Stomach (tissue), 9 donors: ENCODE data around the gene PLEKHG3. TPM values are rescaled to one million over a fixed set of nuclear protein-coding genes. Genes with fewer than 3 reads are reported as not detected.

Source experiments
- DNase-seq, 2 donors: peaks; one replicate each; pipeline versions ENCODE4 v3.0.0 to v3.0.0-alpha.2; 2013 to 2019
- H3K27ac ChIP-seq, 5 donors: fragments of 200-600 bp in 4 of 5; sonication (generic) in 4 of 5; one replicate each; pipeline ENCODE4 v1.5.1; 2013 to 2019; ENCODE audit warnings: mild to moderate bottlenecking in 1 of 5, moderate library complexity in 1 of 5
- H3K27me3 ChIP-seq, 3 donors: fragments of 200-600 bp; sonication (generic); one replicate each; pipeline ENCODE4 v1.5.1; 2017 to 2019; ENCODE audit warnings: mixed run types in 1 of 3
- H3K36me3 ChIP-seq, 4 donors: fragments of 200-600 bp; sonication (generic); 1 replicate in 3 of 4; 2 replicates in 1 of 4; pipeline ENCODE4 v1.5.1; 2016 to 2019
- H3K4me1 ChIP-seq, 4 donors: fragments of 200-600 bp; sonication (generic); one replicate each; pipeline ENCODE4 v1.5.1; 2016 to 2019
- H3K4me3 ChIP-seq, 4 donors: fragments of 200-600 bp; sonication (generic) in 3 of 4; one replicate each; pipeline ENCODE4 v1.5.1; 2016 to 2019; ENCODE audit warnings: mild to moderate bottlenecking in 1 of 4
- H3K9me3 ChIP-seq, 4 donors: fragments of 200-600 bp; sonication (generic); one replicate each; pipeline ENCODE4 v1.5.1; 2016 to 2019
- CTCF ChIP-seq, 7 experiments: fragments of 450-650 bp in 4 of 7; fragments of 200-600 bp in 3 of 7; sonication (generic) in 3 of 7; IDR thresholded peaks; one replicate each; pipeline ENCODE4 v1.5.1; 2016 to 2019; ENCODE audit warnings: antibody characterized with exemption in 7 of 7, control low read depth in 2 of 7, mild to moderate bottlenecking in 1 of 7
- EP300 ChIP-seq: sonication (generic); formaldehyde crosslinking; IDR thresholded peaks from one replicate; pipeline ENCODE4 v1.6.1; 2017; ENCODE audit warnings: antibody characterized with exemption
- POLR2A ChIP-seq, 4 donors: fragments of 450-650 bp; IDR thresholded peaks; one replicate each; pipeline ENCODE4 v1.6.1; 2016; ENCODE audit warnings: antibody characterized with exemption in 4 of 4, control low read depth in 2 of 4, mild to moderate bottlenecking in 1 of 4, moderate library complexity in 1 of 4
- POLR2AphosphoS5 ChIP-seq, 3 donors: sonication (generic); formaldehyde crosslinking; IDR thresholded peaks; one replicate each; pipeline ENCODE4 v1.6.1; 2016; ENCODE audit warnings: antibody characterized with exemption in 3 of 3
- WGBS, 5 donors: extraction: QIAGEN DNeasy Blood & Tissue Kit in 3 of 5; methylation state at CpG; one replicate each; pipeline versions ENCODE4 v1.1.5 to v1.1.7; 2013 to 2018; 5-methylcytosine and 5-hydroxymethylcytosine counted together
- intact Hi-C: fragments of 100-400 bp; cut with DNase I; formaldehyde crosslinking; loops from one replicate; pipeline ENCODE4 v1.15.1; 2023; ENCODE audit warnings: low total_unique reads
- polyA plus RNA-seq, 3 donors: library from polyadenylated mRNA; stranded (reverse); fragments of 200-250 nt; gene quantifications; one replicate each; pipeline ENCODE4 v1.2.3, GENCODE V29; 2013
- total RNA-seq, 5 donors: library from RNA; depleted of rRNA; stranded (reverse); fragments of >200 nt; gene quantifications; one replicate each; pipeline versions ENCODE4 v1.1.0 to v1.2.3, GENCODE V29; 2014 to 2016
- donor health status: healthy with polysubstance abuse.
- donor health status: Bipolar disorder and iron deficiency.
- donor health status: healthy.

The PLEKHG3 gene
- total and polyA plus RNA-seq, 8 donors = 7.3 to 292 (median 25.6) TPM

GRCh38 chr14:64673748-64674147 is 30.5 kb upstream of the PLEKHG3 start:
- Histone ChIP-seq H3K4me1 (peaks cover 0 to 13% (median 3%) of the 10 kb centered on the region in 4 donors), H3K36me3 (no peaks in the 10 kb centered on the region), H3K4me3 (no peak overlapping the region), H3K27me3 (no peaks in the 10 kb centered on the region), H3K27ac (peak overlapping the region in 1 of 5 donors; percentile 20), H3K9me3 (no peaks in the 10 kb centered on the region)
- intact Hi-C loops = loop anchor here (5.0 to 10.0 kb wide), 2 partner anchors 89 to 231 kb away; no protein-coding TSS in a partner anchor
- DNase-seq = no peak
- TF ChIP-seq EP300 (no peak), CTCF (IDR thresholded peaks at IDR 0.05) (no peak)
- 51 to 76% (median 65%) methylated on average over 6 of the region's 6 CpGs for WGBS, 5 donors

GRCh38 chr14:64674829-64675228 is 29.4 kb upstream of the PLEKHG3 start:
- intact Hi-C loops = loop anchor here (5.0 to 10.0 kb wide), 2 partner anchors 87 to 230 kb away; no protein-coding TSS in a partner anchor
- Histone ChIP-seq H3K36me3 (no peaks in the 10 kb centered on the region), H3K27ac (no peak overlapping the region), H3K4me1 (peaks cover 0 to 14% (median 4%) of the 10 kb centered on the region in 4 donors), H3K9me3 (no peaks in the 10 kb centered on the region), H3K4me3 (no peak overlapping the region), H3K27me3 (no peaks in the 10 kb centered on the region)
- no peak for DNase-seq
- 75 to 89% (median 81%) methylated on average over 10 of the region's 10 CpGs for WGBS, 5 donors
- TF ChIP-seq EP300 (no peak), POLR2A (IDR thresholded peaks at IDR 0.05) (no peak), POLR2AphosphoS5 (IDR thresholded peaks at IDR 0.05) (no peak), CTCF (IDR thresholded peaks at IDR 0.05) (no peak)

GRCh38 chr14:64675312-64675711 is 28.9 kb upstream of the PLEKHG3 start:
- no peak overlapping the region for H3K27ac ChIP-seq
- WGBS, 5 donors = 27 to 72% (median 36%) methylated on average over 3 of the region's 3 CpGs
- H3K9me3 ChIP-seq = no peaks in the 10 kb centered on the region
- peaks cover 0 to 19% (median 7%) of the 10 kb centered on the region in 4 donors for H3K4me1 ChIP-seq
- TF ChIP-seq CTCF (IDR thresholded peaks at IDR 0.05) = no peak
- TF ChIP-seq EP300 = no peak
- TF ChIP-seq POLR2AphosphoS5 (IDR thresholded peaks at IDR 0.05) = no peak
- TF ChIP-seq POLR2A (IDR thresholded peaks at IDR 0.05) = no peak
- no peaks in the 10 kb centered on the region for H3K27me3 ChIP-seq
- no peak overlapping the region for H3K4me3 ChIP-seq
- no peak for DNase-seq
- intact Hi-C loops = loop anchor here (10.0 kb wide), 1 partner anchor 229 kb away; no protein-coding TSS in a partner anchor
- no peaks in the 10 kb centered on the region for H3K36me3 ChIP-seq

GRCh38 chr14:64676410-64677008 is 27.7 kb upstream of the PLEKHG3 start:
- DNase-seq = no peak
- Histone ChIP-seq H3K27ac (no peak overlapping the region), H3K4me3 (no peak overlapping the region), H3K4me1 (peaks cover 3 to 28% (median 13%) of the 10 kb centered on the region in 4 donors), H3K27me3 (no peaks in the 10 kb centered on the region), H3K36me3 (no peaks in the 10 kb centered on the region), H3K9me3 (no peaks in the 10 kb centered on the region)
- intact Hi-C loops = loop anchor here (10.0 kb wide), 1 partner anchor 228 kb away; no protein-coding TSS in a partner anchor
- TF ChIP-seq POLR2A (IDR thresholded peaks at IDR 0.05) (no peak), POLR2AphosphoS5 (IDR thresholded peaks at IDR 0.05) (no peak), EP300 (no peak), CTCF (IDR thresholded peaks at IDR 0.05) (no peak)
- WGBS, 5 donors = 84 to 97% (median 88%) methylated on average over 3 of the region's 3 CpGs
